OCI-LY3 (cell line): ENCODE results near the gene FRYL.

ENCODE experiments used
- CTCF ChIP-seq: fragments of 200-600, 300-600 bp; sonication (generic); IDR thresholded peaks from 2 replicates; pipeline ENCODE4 v1.5.1; 2014; ENCODE audit warnings: antibody characterized with exemption, low read length, low read depth
- EZH2phosphoT487 ChIP-seq: fragments of 200-600 bp; shearing (Covaris generic); IDR thresholded peaks from 2 replicates; pipeline ENCODE4 v1.6.1; 2018; ENCODE audit warnings: antibody characterized with exemption, mixed run types, low read depth

GRCh38 chr4:48688953-48689352 lies 91.1 kb downstream of the FRYL start:
- no peak for TF ChIP-seq CTCF
- TF ChIP-seq EZH2phosphoT487, result no peak
